Hematopoietic multipotent progenitor cell (in vitro differentiated cells): ENCODE results near the gene ACOX2. TPM values are rescaled to one million over a fixed set of nuclear protein-coding genes. Genes with fewer than 3 reads are reported as not detected.
A peak's percentile ranks its signal among the peaks of the same experiment; 100 is the strongest.
"Not testable (repeated sequence)": the region's sequence is repeated elsewhere in the genome, so short reads cannot be mapped to it uniquely, and the experiment has no call there.

Experiments used
- DNase-seq, 3 donors: peaks; one replicate each; pipeline ENCODE4 v3.0.0-alpha.2; 2011 to 2015; ENCODE audit warnings: low read depth in 2 of 3, low spot score in 2 of 3
- total RNA-seq: library from RNA; depleted of rRNA; stranded (reverse); fragments of >200 nt; gene quantifications from one replicate; pipeline ENCODE4 v1.2.3, GENCODE V29; 2012

ACOX2 gene
- total RNA-seq, 1 donor = 5.7 TPM

- peak in 2 of 3 donors; percentile 36 to 72 for DNase-seq
Measured at GRCh38 chr3:58535531-58536500, 1.2 kb downstream of the ACOX2 start.

GRCh38 chr3:58534592-58535494 is 2.1 kb downstream of the ACOX2 start:
- no peak for DNase-seq

- peak; percentile 67 to 80 (median 68) for DNase-seq
Measured at GRCh38 chr3:58532794-58533220, 4.2 kb downstream of the ACOX2 start.

- DNase-seq = no peak
Measured at GRCh38 chr3:58531956-58532355, 5.0 kb downstream of the ACOX2 start.

- no peak for DNase-seq
Measured at GRCh38 chr3:58531555-58531954, 5.4 kb downstream of the ACOX2 start.

GRCh38 chr3:58530354-58530865 is 6.6 kb downstream of the ACOX2 start:
- DNase-seq = no peak

- DNase-seq = peak in 1 of 3 donors; percentile 17
Measured at GRCh38 chr3:58529516-58530353, 7.3 kb downstream of the ACOX2 start.

- peak in 1 of 3 donors; percentile 19 for DNase-seq
Measured at GRCh38 chr3:58528629-58529028, 8.4 kb downstream of the ACOX2 start.

GRCh38 chr3:58527440-58527839 is 9.6 kb downstream of the ACOX2 start:
- not testable (repeated sequence) for DNase-seq

GRCh38 chr3:58526515-58526957 is 10.5 kb downstream of the ACOX2 start:
- peak in 1 of 3 donors; percentile 15 for DNase-seq

- DNase-seq = no peak
Measured at GRCh38 chr3:58524326-58524888, 12.6 kb downstream of the ACOX2 start.

- DNase-seq = no peak
Measured at GRCh38 chr3:58522759-58523425, 14.1 kb downstream of the ACOX2 start.

- DNase-seq = no peak
Measured at GRCh38 chr3:58521917-58522631, 14.9 kb downstream of the ACOX2 start.

GRCh38 chr3:58521336-58521670 is 15.7 kb downstream of the ACOX2 start:
- DNase-seq = no peak

- no peak for DNase-seq
Measured at GRCh38 chr3:58520403-58521335, 16.3 kb downstream of the ACOX2 start.

- DNase-seq = no peak
Measured at GRCh38 chr3:58519668-58520402, 17.2 kb downstream of the ACOX2 start.

GRCh38 chr3:58518291-58518789 is 18.6 kb downstream of the ACOX2 start:
- DNase-seq = no peak
